ENCODE measurements around the gene ZNF695. TPM values are rescaled to one million over a fixed set of nuclear protein-coding genes. Genes with fewer than 3 reads are reported as not detected.
"Not testable (repeated sequence)": the region's sequence is repeated elsewhere in the genome, so short reads cannot be mapped to it uniquely, and the experiment has no call there.

Gene ZNF695
- total RNA-seq, 1 donor from 2014 or later: 2.5 TPM

- peaks cover 46% of the 10 kb centered on the region for H3K36me3 Mint-ChIP-seq (ENCODE audit: low read depth, unreplicated experiment)
- no peak for DNase-seq (ENCODE audit: low read depth)
- H3K4me3 Mint-ChIP-seq (ENCODE audit: unreplicated experiment): no peak overlapping the region
- H3K9ac ChIP-seq (ENCODE audit: low read length): no peak overlapping the region
- peaks cover 55% of the 10 kb centered on the region for H3K9me3 Mint-ChIP-seq (ENCODE audit: unreplicated experiment)
- H3K4me1 Mint-ChIP-seq (ENCODE audit: low read depth, unreplicated experiment): no peaks in the 10 kb centered on the region
- H3K4me2 ChIP-seq (ENCODE audit: low read length): no peak overlapping the region
- no peak overlapping the region for H2AFZ ChIP-seq (ENCODE audit: low read depth, low read length)
- TF ChIP-seq EZH2 (IDR thresholded peaks at IDR 0.05; ENCODE audit: insufficient read depth, low read length) (no peak), CTCF (IDR thresholded peaks at IDR 0.05; ENCODE audit: insufficient read depth, low read depth, low read length) (no peak)
- no peaks in the 10 kb centered on the region for H3K27me3 ChIP-seq (ENCODE audit: insufficient read depth, low read length)
- peaks cover 29% of the 10 kb centered on the region for H3K79me2 ChIP-seq (ENCODE audit: insufficient read depth, low read length)
- H3K36me3 ChIP-seq (ENCODE audit: insufficient read depth, low read length): peaks cover under 1% of the 10 kb centered on the region
- H3K4me3 ChIP-seq (ENCODE audit: insufficient read depth, low read depth, low read length): no peak overlapping the region
- peaks cover 33% of the 10 kb centered on the region for H3K9me3 ChIP-seq (ENCODE audit: insufficient read depth, low read depth, low read length)
- H4K20me1 ChIP-seq (ENCODE audit: insufficient read depth, low read length): no peaks in the 10 kb centered on the region
- FAIRE-seq: no peak
- H3K27ac ChIP-seq (ENCODE audit: low read depth, low read length): no peak overlapping the region
- H3K27me3 Mint-ChIP-seq (ENCODE audit: low read depth, unreplicated experiment): no peaks in the 10 kb centered on the region
- H3K27ac Mint-ChIP-seq (ENCODE audit: unreplicated experiment): no peak overlapping the region
- H3K4me1 ChIP-seq (ENCODE audit: insufficient read depth, low read length): no peaks in the 10 kb centered on the region
Observed at GRCh38 chr1:247043406-247043805, 35.5 kb upstream of the ZNF695 start.

GRCh38 chr1:247037511-247038320, 29.9 kb upstream of the ZNF695 start:
- Histone ChIP-seq H3K4me2 (ENCODE audit: low read length) (no peak overlapping the region), H3K4me3 (ENCODE audit: insufficient read depth, low read depth, low read length) (no peak overlapping the region), H3K9me3 (ENCODE audit: insufficient read depth, low read depth, low read length) (peaks cover 37% of the 10 kb centered on the region), H2AFZ (ENCODE audit: low read depth, low read length) (no peak overlapping the region), H3K9ac (ENCODE audit: low read length) (no peak overlapping the region), H4K20me1 (ENCODE audit: insufficient read depth, low read length) (no peaks in the 10 kb centered on the region), H3K27me3 (ENCODE audit: insufficient read depth, low read length) (no peaks in the 10 kb centered on the region), H3K4me1 (ENCODE audit: insufficient read depth, low read length) (no peaks in the 10 kb centered on the region), H3K79me2 (ENCODE audit: insufficient read depth, low read length) (peaks cover 6% of the 10 kb centered on the region), H3K36me3 (ENCODE audit: insufficient read depth, low read length) (peaks cover 15% of the 10 kb centered on the region), H3K27ac (ENCODE audit: low read depth, low read length) (no peak overlapping the region)
- Mint-ChIP-seq H3K9me3 (ENCODE audit: unreplicated experiment) (peaks cover 63% of the 10 kb centered on the region), H3K4me3 (ENCODE audit: unreplicated experiment) (no peak overlapping the region), H3K27ac (ENCODE audit: unreplicated experiment) (no peak overlapping the region), H3K36me3 (ENCODE audit: low read depth, unreplicated experiment) (peaks cover 63% of the 10 kb centered on the region), H3K4me1 (ENCODE audit: low read depth, unreplicated experiment) (no peaks in the 10 kb centered on the region), H3K27me3 (ENCODE audit: low read depth, unreplicated experiment) (no peaks in the 10 kb centered on the region)
- no peak for TF ChIP-seq EZH2 (IDR thresholded peaks at IDR 0.05; ENCODE audit: insufficient read depth, low read length)
- TF ChIP-seq CTCF (IDR thresholded peaks at IDR 0.05; ENCODE audit: insufficient read depth, low read depth, low read length): no peak
- no peak for FAIRE-seq
- no peak for DNase-seq (ENCODE audit: low read depth)

GRCh38 chr1:247032306-247032705, 24.4 kb upstream of the ZNF695 start:
- H3K9ac ChIP-seq (ENCODE audit: low read length); H3K4me3 ChIP-seq (ENCODE audit: insufficient read depth, low read depth, low read length); H3K27me3 ChIP-seq (ENCODE audit: insufficient read depth, low read length); H3K27me3 Mint-ChIP-seq (ENCODE audit: low read depth, unreplicated experiment); H3K79me2 ChIP-seq (ENCODE audit: insufficient read depth, low read length); H3K27ac ChIP-seq (ENCODE audit: low read depth, low read length); H3K27ac Mint-ChIP-seq (ENCODE audit: unreplicated experiment); DNase-seq (ENCODE audit: low read depth); H4K20me1 ChIP-seq (ENCODE audit: insufficient read depth, low read length); H2AFZ ChIP-seq (ENCODE audit: low read depth, low read length); H3K4me1 Mint-ChIP-seq (ENCODE audit: low read depth, unreplicated experiment); H3K4me1 ChIP-seq (ENCODE audit: insufficient read depth, low read length); FAIRE-seq; H3K36me3 ChIP-seq (ENCODE audit: insufficient read depth, low read length); H3K4me2 ChIP-seq (ENCODE audit: low read length); H3K4me3 Mint-ChIP-seq (ENCODE audit: unreplicated experiment): not testable (repeated sequence)
- peaks cover 19% of the 10 kb centered on the region for H3K9me3 ChIP-seq (ENCODE audit: insufficient read depth, low read depth, low read length)
- H3K9me3 Mint-ChIP-seq (ENCODE audit: unreplicated experiment): peaks cover 47% of the 10 kb centered on the region
- H3K36me3 Mint-ChIP-seq (ENCODE audit: low read depth, unreplicated experiment): peaks cover 36% of the 10 kb centered on the region

- not testable (repeated sequence) for H3K4me1 ChIP-seq (ENCODE audit: insufficient read depth, low read length); FAIRE-seq; H3K4me3 ChIP-seq (ENCODE audit: insufficient read depth, low read depth, low read length); H4K20me1 ChIP-seq (ENCODE audit: insufficient read depth, low read length); H3K4me1 Mint-ChIP-seq (ENCODE audit: low read depth, unreplicated experiment); H3K4me2 ChIP-seq (ENCODE audit: low read length); H3K4me3 Mint-ChIP-seq (ENCODE audit: unreplicated experiment); H3K36me3 Mint-ChIP-seq (ENCODE audit: low read depth, unreplicated experiment); H2AFZ ChIP-seq (ENCODE audit: low read depth, low read length); H3K27me3 ChIP-seq (ENCODE audit: insufficient read depth, low read length); H3K9me3 ChIP-seq (ENCODE audit: insufficient read depth, low read depth, low read length); H3K27me3 Mint-ChIP-seq (ENCODE audit: low read depth, unreplicated experiment); H3K79me2 ChIP-seq (ENCODE audit: insufficient read depth, low read length); H3K27ac ChIP-seq (ENCODE audit: low read depth, low read length); H3K27ac Mint-ChIP-seq (ENCODE audit: unreplicated experiment); DNase-seq (ENCODE audit: low read depth); H3K9ac ChIP-seq (ENCODE audit: low read length); H3K36me3 ChIP-seq (ENCODE audit: insufficient read depth, low read length)
- peaks cover 33% of the 10 kb centered on the region for H3K9me3 Mint-ChIP-seq (ENCODE audit: unreplicated experiment)
Observed at GRCh38 chr1:247024658-247025057, 16.8 kb upstream of the ZNF695 start.

Measured in astrocyte (in vitro differentiated cells and primary cell).